ENCODE data around the gene COX4I2. TPM values are rescaled to one million over a fixed set of nuclear protein-coding genes. Genes with fewer than 3 reads are reported as not detected.
"Not testable (repeated sequence)": the region's sequence is repeated elsewhere in the genome, so short reads cannot be mapped to it uniquely, and the experiment has no call there.

Gene COX4I2
- total RNA-seq, 5 donors from 2014 or later (not counting 1 experiment from before 2014, with no cell fraction given), result not detected

GRCh38 chr20:31642837-31643236 lies 5.1 kb downstream of the COX4I2 start:
- no peaks in the 10 kb centered on the region for H3K36me3 ChIP-seq (ENCODE audit: control insufficient read depth in 2 of 2, extremely low read depth in 1 of 2, insufficient read depth in 1 of 2, low read length in 1 of 2)
- no peak overlapping the region for H3K4me3 ChIP-seq (ENCODE audit: control insufficient read depth in 1 of 2, extremely low read depth in 1 of 2, low read length in 1 of 2)
- H3K4me3 Mint-ChIP-seq, result no peak overlapping the region
- CTCF ChIA-PET, result no interaction called here
- peaks cover 0 to 10% of the 10 kb centered on the region in 2 experiments for H3K4me1 ChIP-seq (ENCODE audit: control insufficient read depth in 1 of 2, extremely low read depth in 1 of 2, insufficient read depth in 2 of 2, low read length in 2 of 2)
- H3K27ac ChIP-seq (ENCODE audit: low read length), result no peak overlapping the region
- no peak for DNase-seq
- no peaks in the 10 kb centered on the region for H3K9me3 ChIP-seq
- ATAC-seq (replicated peaks in 1 of 4), result no peak
- H3K36me3 Mint-ChIP-seq, result no peaks in the 10 kb centered on the region
- H3K27me3 Mint-ChIP-seq, result peaks cover 6 to 8% of the 10 kb centered on the region in 2 donors
- peaks cover 6 to 10% (median 8%) of the 10 kb centered on the region in 3 donors for H3K4me1 Mint-ChIP-seq
- H3K9me3 Mint-ChIP-seq, result no peaks in the 10 kb centered on the region
- peaks cover 0 to 38% of the 10 kb centered on the region in 2 experiments for H3K27me3 ChIP-seq (replicated peaks in 1 of 2; ENCODE audit: control insufficient read depth in 2 of 2, extremely low read depth in 1 of 2, insufficient read depth in 2 of 2, low read length in 1 of 2)
- WGBS (ENCODE audit: insufficient coverage), result 29% methylated on average over 1 of the region's 1 CpG
- no peak overlapping the region for H3K27ac Mint-ChIP-seq
- POLR2A ChIA-PET, result no interaction called here

- peaks cover 0 to 34% of the 10 kb centered on the region in 2 experiments for H3K27me3 ChIP-seq (replicated peaks in 1 of 2; ENCODE audit: control insufficient read depth in 2 of 2, extremely low read depth in 1 of 2, insufficient read depth in 2 of 2, low read length in 1 of 2)
- no peaks in the 10 kb centered on the region for H3K36me3 ChIP-seq (ENCODE audit: control insufficient read depth in 2 of 2, extremely low read depth in 1 of 2, insufficient read depth in 1 of 2, low read length in 1 of 2)
- no peak overlapping the region for H3K27ac Mint-ChIP-seq
- no peak overlapping the region for H3K4me3 ChIP-seq (ENCODE audit: control insufficient read depth in 1 of 2, extremely low read depth in 1 of 2, low read length in 1 of 2)
- H3K4me1 ChIP-seq (ENCODE audit: control insufficient read depth in 1 of 2, extremely low read depth in 1 of 2, insufficient read depth in 2 of 2, low read length in 2 of 2), result peaks cover 0 to 10% of the 10 kb centered on the region in 2 experiments
- no peak overlapping the region for H3K27ac ChIP-seq (ENCODE audit: low read length)
- no peak overlapping the region for H3K4me3 Mint-ChIP-seq
- H3K9me3 ChIP-seq, result no peaks in the 10 kb centered on the region
- ATAC-seq (replicated peaks in 1 of 4), result no peak
- H3K36me3 Mint-ChIP-seq, result no peaks in the 10 kb centered on the region
- CTCF ChIA-PET, result no interaction called here
- H3K9me3 Mint-ChIP-seq, result no peaks in the 10 kb centered on the region
- peaks cover 4 to 8% of the 10 kb centered on the region in 2 donors for H3K27me3 Mint-ChIP-seq
- no peak for DNase-seq
- POLR2A ChIA-PET, result no interaction called here
- peaks cover 6 to 10% (median 8%) of the 10 kb centered on the region in 3 donors for H3K4me1 Mint-ChIP-seq
- 94% methylated on average over 4 of the region's 4 CpGs for WGBS (ENCODE audit: insufficient coverage)
These were observed 5.8 kb downstream of the COX4I2 start for GRCh38 chr20:31643522-31643921.

GRCh38 chr20:31644701-31645100 lies 7.0 kb downstream of the COX4I2 start:
- Mint-ChIP-seq H3K27me3 (peaks cover 4 to 8% of the 10 kb centered on the region in 2 donors), H3K4me1 (peaks cover 6 to 10% (median 8%) of the 10 kb centered on the region in 3 donors), H3K9me3 (no peaks in the 10 kb centered on the region), H3K27ac (no peak overlapping the region), H3K36me3 (no peaks in the 10 kb centered on the region), H3K4me3 (no peak overlapping the region)
- no peak for ATAC-seq (replicated peaks in 1 of 4)
- Histone ChIP-seq H3K36me3 (ENCODE audit: control insufficient read depth in 2 of 2, extremely low read depth in 1 of 2, insufficient read depth in 1 of 2, low read length in 1 of 2) (no peaks in the 10 kb centered on the region), H3K4me3 (ENCODE audit: control insufficient read depth in 1 of 2, extremely low read depth in 1 of 2, low read length in 1 of 2) (no peak overlapping the region), H3K27me3 (replicated peaks in 1 of 2; ENCODE audit: control insufficient read depth in 2 of 2, extremely low read depth in 1 of 2, insufficient read depth in 2 of 2, low read length in 1 of 2) (peaks cover 0 to 24% of the 10 kb centered on the region in 2 experiments), H3K4me1 (ENCODE audit: control insufficient read depth in 1 of 2, extremely low read depth in 1 of 2, insufficient read depth in 2 of 2, low read length in 2 of 2) (peaks cover 0 to 10% of the 10 kb centered on the region in 2 experiments), H3K9me3 (no peaks in the 10 kb centered on the region), H3K27ac (ENCODE audit: low read length) (no peak overlapping the region)
- ChIA-PET POLR2A (interaction anchor here (0.6 to 0.7 kb wide), 2 partner anchors 31 to 1928 kb away, joined by 6 read pairs; no protein-coding TSS in a partner anchor), CTCF (no interaction called here)
- no peak for DNase-seq
- WGBS (ENCODE audit: insufficient coverage), result 97% methylated on average over 5 of the region's 8 CpGs

GRCh38 chr20:31648104-31648503 lies 10.4 kb downstream of the COX4I2 start:
- ATAC-seq (replicated peaks in 1 of 4); H3K27ac Mint-ChIP-seq; H3K36me3 Mint-ChIP-seq; H3K27me3 ChIP-seq (replicated peaks in 1 of 2; ENCODE audit: control insufficient read depth in 2 of 2, extremely low read depth in 1 of 2, insufficient read depth in 2 of 2, low read length in 1 of 2); H3K27ac ChIP-seq (ENCODE audit: low read length); H3K4me1 ChIP-seq (ENCODE audit: control insufficient read depth in 1 of 2, extremely low read depth in 1 of 2, insufficient read depth in 2 of 2, low read length in 2 of 2); H3K9me3 Mint-ChIP-seq; H3K36me3 ChIP-seq (ENCODE audit: control insufficient read depth in 2 of 2, extremely low read depth in 1 of 2, insufficient read depth in 1 of 2, low read length in 1 of 2); H3K27me3 Mint-ChIP-seq; H3K9me3 ChIP-seq; H3K4me1 Mint-ChIP-seq; DNase-seq; H3K4me3 Mint-ChIP-seq; H3K4me3 ChIP-seq (ENCODE audit: control insufficient read depth in 1 of 2, extremely low read depth in 1 of 2, low read length in 1 of 2): not testable (repeated sequence)
- CTCF ChIA-PET, result interaction anchor here in 1 of 2 donors (0.6 kb wide), 1 partner anchor 12 kb away, joined by 4 read pairs; no protein-coding TSS in a partner anchor
- POLR2A ChIA-PET, result interaction anchor here in 1 of 2 donors (0.5 kb wide), 1 partner anchor 93 kb away, joined by 5 read pairs; no protein-coding TSS in a partner anchor
- 97% methylated on average over 3 of the region's 3 CpGs for WGBS (ENCODE audit: insufficient coverage)

GRCh38 chr20:31652917-31653396 lies 15.2 kb downstream of the COX4I2 start:
- Mint-ChIP-seq H3K27ac (no peak overlapping the region), H3K36me3 (no peaks in the 10 kb centered on the region), H3K4me3 (no peak overlapping the region), H3K4me1 (no peaks in the 10 kb centered on the region), H3K27me3 (no peaks in the 10 kb centered on the region), H3K9me3 (no peaks in the 10 kb centered on the region)
- ChIA-PET POLR2A (no interaction called here), CTCF (interaction anchor here in 1 of 2 donors (0.7 kb wide), 1 partner anchor 407 kb away, joined by 3 read pairs; no protein-coding TSS in a partner anchor)
- H3K36me3 ChIP-seq (ENCODE audit: control insufficient read depth in 2 of 2, extremely low read depth in 1 of 2, insufficient read depth in 1 of 2, low read length in 1 of 2), result no peaks in the 10 kb centered on the region
- H3K4me1 ChIP-seq (ENCODE audit: control insufficient read depth in 1 of 2, extremely low read depth in 1 of 2, insufficient read depth in 2 of 2, low read length in 2 of 2), result no peaks in the 10 kb centered on the region
- DNase-seq, result no peak
- H3K27me3 ChIP-seq (replicated peaks in 1 of 2; ENCODE audit: control insufficient read depth in 2 of 2, extremely low read depth in 1 of 2, insufficient read depth in 2 of 2, low read length in 1 of 2), result peaks cover 0 to 5% of the 10 kb centered on the region in 2 experiments
- no peak overlapping the region for H3K4me3 ChIP-seq (ENCODE audit: control insufficient read depth in 1 of 2, extremely low read depth in 1 of 2, low read length in 1 of 2)
- WGBS (ENCODE audit: insufficient coverage), result no CpG with 5 or more reads among the region's 5 CpGs
- no peaks in the 10 kb centered on the region for H3K9me3 ChIP-seq
- no peak overlapping the region for H3K27ac ChIP-seq (ENCODE audit: low read length)
- no peak for ATAC-seq (replicated peaks in 1 of 4)

- no peak overlapping the region for H3K4me3 ChIP-seq (ENCODE audit: control insufficient read depth in 1 of 2, extremely low read depth in 1 of 2, low read length in 1 of 2)
- Mint-ChIP-seq H3K9me3 (no peaks in the 10 kb centered on the region), H3K4me3 (no peak overlapping the region), H3K36me3 (no peaks in the 10 kb centered on the region), H3K27ac (no peak overlapping the region), H3K4me1 (no peaks in the 10 kb centered on the region), H3K27me3 (no peaks in the 10 kb centered on the region)
- ChIA-PET POLR2A (no interaction called here), CTCF (interaction anchor here in 1 of 2 donors (0.7 kb wide), 1 partner anchor 13 kb away, joined by 3 read pairs; no protein-coding TSS in a partner anchor)
- no peak for ATAC-seq (replicated peaks in 1 of 4)
- no peaks in the 10 kb centered on the region for H3K36me3 ChIP-seq (ENCODE audit: control insufficient read depth in 2 of 2, extremely low read depth in 1 of 2, insufficient read depth in 1 of 2, low read length in 1 of 2)
- no peak overlapping the region for H3K27ac ChIP-seq (ENCODE audit: low read length)
- H3K4me1 ChIP-seq (ENCODE audit: control insufficient read depth in 1 of 2, extremely low read depth in 1 of 2, insufficient read depth in 2 of 2, low read length in 2 of 2), result no peaks in the 10 kb centered on the region
- H3K27me3 ChIP-seq (replicated peaks in 1 of 2; ENCODE audit: control insufficient read depth in 2 of 2, extremely low read depth in 1 of 2, insufficient read depth in 2 of 2, low read length in 1 of 2), result peaks cover 0 to 5% of the 10 kb centered on the region in 2 experiments
- DNase-seq, result no peak
- no peaks in the 10 kb centered on the region for H3K9me3 ChIP-seq
- 42% methylated on average over 2 of the region's 5 CpGs for WGBS (ENCODE audit: insufficient coverage)
These were observed 15.8 kb downstream of the COX4I2 start for GRCh38 chr20:31653561-31653960.
